Stimulated activated naive CD8-positive, alpha-beta T cell treated with anti-CD3 and anti-CD28 coated beads, Interleukin-15, Interleukin-2, amounts not matched to agents 100 U/mL and 50 U/mL, for 24 hours (primary cell): ENCODE data around the gene JKAMP.

ENCODE experiments used
- ATAC-seq: fragments of 150-1000 bp; cut with Tn5 transposase; one replicate; pipeline ENCODE4 v1.10.0; 2021
- DNase-seq: peaks from one replicate; pipeline ENCODE4 v3.0.0; 2021

The JKAMP gene

GRCh38 chr14:59481407-59481806 is 2.9 kb upstream of the JKAMP start:
- no peak for DNase-seq
- no peak for ATAC-seq

GRCh38 chr14:59481871-59482540 is 2.3 kb upstream of the JKAMP start:
- no peak for DNase-seq

GRCh38 chr14:59482541-59483331 is 1.6 kb upstream of the JKAMP start:
- no peak for DNase-seq

More at GRCh38 chr14:59481871-59482540, 2.3 kb upstream of the JKAMP start:
- ATAC-seq: no peak

GRCh38 chr14:59483363-59483762 is 954 bp upstream of the JKAMP start:
- no peak for DNase-seq

More at GRCh38 chr14:59482541-59483331, 1.6 kb upstream of the JKAMP start:
- ATAC-seq: no peak

GRCh38 chr14:59484639-59485175 is 390 bp downstream of the JKAMP start:
- DNase-seq (no peak), ATAC-seq (peak; percentile 54)

More at GRCh38 chr14:59483363-59483762, 954 bp upstream of the JKAMP start:
- ATAC-seq: no peak

GRCh38 chr14:59490756-59491155 is 6.4 kb downstream of the JKAMP start:
- DNase-seq: no peak
- ATAC-seq: no peak

GRCh38 chr14:59492384-59492783 is 8.1 kb downstream of the JKAMP start:
- no peak for ATAC-seq
- DNase-seq: no peak

- DNase-seq (no peak), ATAC-seq (no peak)
Measured at GRCh38 chr14:59500732-59501131, 16.4 kb downstream of the JKAMP start.

GRCh38 chr14:59503256-59503655 is 18.9 kb downstream of the JKAMP start:
- DNase-seq: no peak
- no peak for ATAC-seq

GRCh38 chr14:59507063-59507751 is 22.9 kb downstream of the JKAMP start:
- ATAC-seq (peak; percentile 66), DNase-seq (peak; percentile 57)

- DNase-seq (no peak), ATAC-seq (no peak)
Measured at GRCh38 chr14:59507752-59508103, 23.4 kb downstream of the JKAMP start.

GRCh38 chr14:59509101-59509500 is 24.8 kb downstream of the JKAMP start:
- DNase-seq: no peak
- no peak for ATAC-seq

GRCh38 chr14:59510001-59510400 is 25.7 kb downstream of the JKAMP start:
- ATAC-seq (no peak), DNase-seq (no peak)

GRCh38 chr14:59510966-59511365 is 26.6 kb downstream of the JKAMP start:
- no peak for ATAC-seq
- no peak for DNase-seq

GRCh38 chr14:59511916-59512575 is 27.7 kb downstream of the JKAMP start:
- peak; percentile 20 for DNase-seq
- ATAC-seq: no peak

- ATAC-seq: no peak
- no peak for DNase-seq
Measured at GRCh38 chr14:59520224-59520623, 35.9 kb downstream of the JKAMP start.

GRCh38 chr14:59529189-59529588 is 44.9 kb downstream of the JKAMP start:
- DNase-seq (no peak), ATAC-seq (peak; percentile 28)

- DNase-seq (no peak), ATAC-seq (no peak)
Measured at GRCh38 chr14:59530349-59530748, 46.0 kb downstream of the JKAMP start.

- DNase-seq: no peak
- no peak for ATAC-seq
Measured at GRCh38 chr14:59532419-59532818, 48.1 kb downstream of the JKAMP start.

- ATAC-seq: no peak
- no peak for DNase-seq
Measured at GRCh38 chr14:59534361-59534987, 50.2 kb downstream of the JKAMP start.

- ATAC-seq (no peak), DNase-seq (no peak)
Measured at GRCh38 chr14:59537476-59537875, 53.2 kb downstream of the JKAMP start.

GRCh38 chr14:59538936-59539335 is 54.6 kb downstream of the JKAMP start:
- DNase-seq (no peak), ATAC-seq (no peak)
